DOHH2 (cell line): ENCODE data around the gene MAP2K5.

ENCODE experiments used
- H3F3A ChIP-seq: fragments of 200-600 bp; sonication (generic), shearing (Covaris generic); 2 replicates; pipeline ENCODE4 v1.6.0; 2016; ENCODE audit warnings: antibody characterized with exemption, mild to moderate bottlenecking; ENCODE audit not compliant: control insufficient read depth, insufficient read depth
- H3K27ac ChIP-seq: fragments of 200-600 bp; sonication (generic); 2 replicates; pipeline ENCODE4 v1.5.1; 2014; ENCODE audit warnings: low read depth, mild to moderate bottlenecking, low read length, moderate library complexity
- H3K27me3 ChIP-seq: fragments of 200-600 bp; sonication (generic); 2 replicates; pipeline ENCODE4 v1.6.1; 2014; ENCODE audit warnings: mild to moderate bottlenecking, low read length, mixed read lengths; ENCODE audit not compliant: control insufficient read depth
- H3K36me3 ChIP-seq: fragments of 200-600 bp; sonication (generic); 2 replicates; pipeline ENCODE4 v1.6.1; 2014; ENCODE audit warnings: mild to moderate bottlenecking, low read length, moderate library complexity, mixed read lengths; ENCODE audit not compliant: control insufficient read depth
- H3K4me1 ChIP-seq: fragments of 200-600 bp; sonication (generic); 2 replicates; pipeline ENCODE4 v1.6.1; 2014; ENCODE audit warnings: mild to moderate bottlenecking, low read length, mixed read lengths; ENCODE audit not compliant: control insufficient read depth
- H3K4me2 ChIP-seq: fragments of 200-600 bp; sonication (generic); 2 replicates; pipeline ENCODE4 v1.6.0; 2014; ENCODE audit warnings: mild to moderate bottlenecking, low read length, moderate library complexity
- H3K4me3 ChIP-seq: fragments of 200-600 bp; sonication (generic); 2 replicates; pipeline ENCODE4 v1.5.1; 2014; ENCODE audit warnings: mild to moderate bottlenecking, low read length, mixed read lengths
- H3K79me2 ChIP-seq: fragments of 200-600 bp; sonication (generic); 2 replicates; pipeline ENCODE4 v1.6.1; 2014; ENCODE audit warnings: mild to moderate bottlenecking, low read length, mixed read lengths; ENCODE audit not compliant: control insufficient read depth
- H3K9me2 ChIP-seq: fragments of 200-600 bp; sonication (generic); replicated peaks from 2 replicates; pipeline ENCODE4 v1.6.1; 2014; ENCODE audit warnings: mild to moderate bottlenecking, low read length, mixed read lengths; ENCODE audit not compliant: control insufficient read depth
- H3K9me3 ChIP-seq: fragments of 200-600 bp; sonication (generic); 2 replicates; pipeline ENCODE4 v1.6.1; 2014; ENCODE audit warnings: antibody characterized with exemption, low read length, mixed read lengths; ENCODE audit not compliant: control insufficient read depth, insufficient read depth
- H4K20me1 ChIP-seq: fragments of 200-600 bp; sonication (generic); 2 replicates; pipeline ENCODE4 v1.6.0; 2014; ENCODE audit warnings: low read depth, mild to moderate bottlenecking, antibody characterized with exemption, low read length, moderate library complexity; ENCODE audit not compliant: control insufficient read depth, insufficient read depth
- CTCF ChIP-seq: fragments of 200-600 bp; sonication (generic); IDR thresholded peaks from one replicate; pipeline ENCODE4 v1.5.1; 2014; ENCODE audit warnings: antibody characterized with exemption, mild to moderate bottlenecking, low read depth, low read length; ENCODE audit not compliant: poor library complexity, severe bottlenecking
- EZH2phosphoT487 ChIP-seq: fragments of 200-600 bp; sonication (generic); IDR thresholded peaks from 2 replicates; pipeline ENCODE4 v1.6.1; 2017; ENCODE audit warnings: borderline replicate concordance, mild to moderate bottlenecking, antibody characterized with exemption, low read length, moderate library complexity, mixed read lengths

The MAP2K5 gene

GRCh38 chr15:67708500-67708899, 166.0 kb downstream of the MAP2K5 start:
- H3K9me3 ChIP-seq: no peaks in the 10 kb centered on the region
- no peaks in the 10 kb centered on the region for H3K4me1 ChIP-seq
- H3K9me2 ChIP-seq: no peaks in the 10 kb centered on the region
- no peaks in the 10 kb centered on the region for H3K27me3 ChIP-seq
- no peaks in the 10 kb centered on the region for H4K20me1 ChIP-seq
- no peaks in the 10 kb centered on the region for H3K79me2 ChIP-seq
- H3K4me3 ChIP-seq: no peak overlapping the region
- no peak overlapping the region for H3K27ac ChIP-seq
- no peaks in the 10 kb centered on the region for H3K36me3 ChIP-seq
- H3K4me2 ChIP-seq: no peak overlapping the region
- TF ChIP-seq CTCF (no peak), EZH2phosphoT487 (no peak)
- no peaks in the 10 kb centered on the region for H3F3A ChIP-seq

- Histone ChIP-seq H3K4me1 (peaks cover 4% of the 10 kb centered on the region; the same call in 1 of the 2 replicates), H3K79me2 (no peaks in the 10 kb centered on the region)
Measured at GRCh38 chr15:67715170-67715569, 172.7 kb downstream of the MAP2K5 start.

DNA sequence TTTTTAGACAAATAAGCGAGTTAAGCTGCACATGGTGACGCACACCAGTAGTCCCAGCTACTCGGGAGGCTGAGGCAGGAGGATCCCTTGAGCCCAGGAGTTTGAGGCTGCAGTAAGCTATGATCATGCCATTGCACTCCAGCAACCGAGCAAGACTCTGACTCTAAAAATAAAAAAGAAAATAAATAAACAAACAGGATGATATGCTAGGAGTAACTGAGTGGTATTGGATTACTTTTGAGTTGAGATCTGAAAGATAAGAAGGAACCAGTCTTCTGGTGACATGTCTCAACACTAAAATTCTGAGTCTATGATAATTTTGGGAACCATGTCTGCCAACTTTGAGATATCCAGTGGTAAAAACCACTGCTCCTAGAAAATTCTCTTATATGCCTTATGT, 173.7 kb downstream of the MAP2K5 start:
- Histone ChIP-seq H3K36me3 (no peaks in the 10 kb centered on the region), H3K9me2 (no peaks in the 10 kb centered on the region), H3K9me3 (no peaks in the 10 kb centered on the region), H3K27ac (no peak overlapping the region), H3K79me2 (no peaks in the 10 kb centered on the region), H4K20me1 (no peaks in the 10 kb centered on the region), H3K4me2 (no peak overlapping the region), H3K27me3 (no peaks in the 10 kb centered on the region), H3K4me1 (peaks cover 12% of the 10 kb centered on the region), H3F3A (no peaks in the 10 kb centered on the region), H3K4me3 (no peak overlapping the region)
- TF ChIP-seq EZH2phosphoT487 (no peak), CTCF (no peak)

More at GRCh38 chr15:67715170-67715569, 172.7 kb downstream of the MAP2K5 start:
- no peaks in the 10 kb centered on the region for H3K27me3 ChIP-seq
- H3K4me2 ChIP-seq: no peak overlapping the region
- H3K27ac ChIP-seq: no peak overlapping the region
- H3K4me3 ChIP-seq: no peak overlapping the region
- H3K9me2 ChIP-seq: no peaks in the 10 kb centered on the region
- no peaks in the 10 kb centered on the region for H3F3A ChIP-seq
- no peaks in the 10 kb centered on the region for H3K9me3 ChIP-seq
- H3K36me3 ChIP-seq: no peaks in the 10 kb centered on the region
- H4K20me1 ChIP-seq: no peaks in the 10 kb centered on the region
- TF ChIP-seq EZH2phosphoT487: no peak
- no peak for TF ChIP-seq CTCF

GRCh38 chr15:67717776-67718175, 175.3 kb downstream of the MAP2K5 start:
- Histone ChIP-seq H3K4me2 (no peak overlapping the region), H3K36me3 (no peaks in the 10 kb centered on the region), H3K27me3 (no peaks in the 10 kb centered on the region), H3K4me3 (no peak overlapping the region), H3K27ac (no peak overlapping the region), H4K20me1 (no peaks in the 10 kb centered on the region), H3K9me3 (no peaks in the 10 kb centered on the region), H3K4me1 (peaks cover 12% of the 10 kb centered on the region), H3K9me2 (no peaks in the 10 kb centered on the region), H3F3A (no peaks in the 10 kb centered on the region), H3K79me2 (no peaks in the 10 kb centered on the region)
- TF ChIP-seq EZH2phosphoT487 (no peak), CTCF (no peak)
